COLO829 (cell line): ENCODE measurements around the gene PRAC2.
A peak's percentile ranks its signal among the peaks of the same experiment; 100 is the strongest.
"Not testable (repeated sequence)": the region's sequence is repeated elsewhere in the genome, so short reads cannot be mapped to it uniquely, and the experiment has no call there.

Source experiments
- DNase-seq: peaks from one replicate; pipeline ENCODE4 v3.0.0; 2012; ENCODE audit warnings: low spot score

PRAC2 gene

GRCh38 chr17:48722915-48723422 is at the start of gene PRAC2:
PRAC2 (plus strand) TSS chr17:48723185; CDS start chr17:48724411, 1,226 bp downstream.
- DNase-seq = no peak

GRCh38 chr17:48676963-48677558 is 45.9 kb upstream of the PRAC2 start:
- DNase-seq = no peak

- peak; percentile 56 for DNase-seq
Measured at GRCh38 chr17:48678141-48678971, 44.6 kb upstream of the PRAC2 start.

GRCh38 chr17:48679385-48680096 is 43.4 kb upstream of the PRAC2 start:
- peak; percentile 30 for DNase-seq

- DNase-seq = no peak
Measured at GRCh38 chr17:48681609-48682008, 41.4 kb upstream of the PRAC2 start.

GRCh38 chr17:48690655-48691054 is 32.3 kb upstream of the PRAC2 start:
- no peak for DNase-seq

- DNase-seq = no peak
Measured at GRCh38 chr17:48692049-48692448, 30.9 kb upstream of the PRAC2 start.

- DNase-seq = no peak
Measured at GRCh38 chr17:48693178-48693577, 29.8 kb upstream of the PRAC2 start.

GRCh38 chr17:48701864-48702532 is 21.0 kb upstream of the PRAC2 start:
- no peak for DNase-seq

GRCh38 chr17:48704361-48705248 is 18.4 kb upstream of the PRAC2 start:
- peak; percentile 95 for DNase-seq

- DNase-seq = no peak
Measured at GRCh38 chr17:48711128-48711527, 11.9 kb upstream of the PRAC2 start.

GRCh38 chr17:48715496-48716399 is 7.2 kb upstream of the PRAC2 start:
- no peak for DNase-seq

GRCh38 chr17:48716549-48716948 is 6.4 kb upstream of the PRAC2 start:
- DNase-seq = not testable (repeated sequence)

GRCh38 chr17:48717367-48718226 is 5.4 kb upstream of the PRAC2 start:
- no peak for DNase-seq

GRCh38 chr17:48718227-48718760 is 4.7 kb upstream of the PRAC2 start:
- DNase-seq = no peak

- DNase-seq = no peak
Measured at GRCh38 chr17:48718761-48719641, 4.0 kb upstream of the PRAC2 start.

- no peak for DNase-seq
Measured at GRCh38 chr17:48719642-48720265, 3.2 kb upstream of the PRAC2 start.
